GM12878 (cell line): ENCODE data around the gene SYNPO.

Experiments used
- CTCF ChIP-seq, 3 experiments: IDR thresholded peaks in 2 of 3; conservative IDR thresholded peaks in 1 of 3; 2 replicates each; pipeline ENCODE4 v1.5.1; 2011; ENCODE audit warnings: low read depth in 3 of 3, low read length in 3 of 3, mild to moderate bottlenecking in 3 of 3, control low read depth in 2 of 3, moderate library complexity in 2 of 3, inconsistent platforms in 1 of 3, mixed read lengths in 1 of 3; ENCODE audit not compliant: control insufficient read depth in 2 of 3, insufficient read depth in 1 of 3; ENCODE audit errors: extremely low read depth in 1 of 3
- EZH2 ChIP-seq: IDR thresholded peaks from 2 replicates; pipeline ENCODE4 v1.6.1; 2012; ENCODE audit warnings: low read depth, mild to moderate bottlenecking, control low read depth, inconsistent platforms, low read length, borderline replicate concordance; ENCODE audit not compliant: control insufficient read depth
- POLR2A ChIP-seq: IDR thresholded peaks from 2 replicates; pipeline ENCODE4 v1.6.1; 2011; ENCODE audit warnings: low read depth, mild to moderate bottlenecking, low read length
- POLR2AphosphoS5 ChIP-seq: IDR thresholded peaks from 2 replicates; pipeline ENCODE4 v1.6.1; 2011; ENCODE audit warnings: mild to moderate bottlenecking, low read length, inconsistent platforms
- ZNF274 ChIP-seq: IDR thresholded peaks from one replicate; pipeline ENCODE4 v1.8.0; 2011; ENCODE audit not compliant: insufficient read length, insufficient read depth
- TF ChIP-seq, protein P1 (sequence below): IDR thresholded peaks from 2 replicates; pipeline ENCODE4 v1.6.1; 2011; ENCODE audit warnings: borderline replicate concordance, low read depth, mild to moderate bottlenecking, moderate library complexity, mixed read lengths, low read length; ENCODE audit not compliant: insufficient read depth; ENCODE audit errors: extremely low read length
- TF ChIP-seq, protein P2 (sequence below): fragments of 450-650 bp; formaldehyde crosslinking; IDR thresholded peaks from 2 replicates; pipeline ENCODE4 v1.4.0; 2020; ENCODE audit warnings: mild to moderate bottlenecking, moderate library complexity

GRCh38 chr5:150612905-150613670 lies 27.4 kb upstream of the SYNPO start:
- TF ChIP-seq POLR2AphosphoS5 (no peak), ZNF274 (no peak), POLR2A (no peak), EZH2 (no peak), CTCF (IDR thresholded peaks at IDR 0.05 in 2 of 3, conservative IDR thresholded peaks at IDR 0.05 in 1 of 3; ENCODE audit: control insufficient read depth in 2 of 3, extremely low read depth in 1 of 3, insufficient read depth in 1 of 3, low read depth in 3 of 3, low read length in 3 of 3) (no peak)
- TF ChIP-seq, protein P1, sequence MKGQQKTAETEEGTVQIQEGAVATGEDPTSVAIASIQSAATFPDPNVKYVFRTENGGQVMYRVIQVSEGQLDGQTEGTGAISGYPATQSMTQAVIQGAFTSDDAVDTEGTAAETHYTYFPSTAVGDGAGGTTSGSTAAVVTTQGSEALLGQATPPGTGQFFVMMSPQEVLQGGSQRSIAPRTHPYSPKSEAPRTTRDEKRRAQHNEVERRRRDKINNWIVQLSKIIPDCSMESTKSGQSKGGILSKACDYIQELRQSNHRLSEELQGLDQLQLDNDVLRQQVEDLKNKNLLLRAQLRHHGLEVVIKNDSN, result no peak
- TF ChIP-seq, protein P2, sequence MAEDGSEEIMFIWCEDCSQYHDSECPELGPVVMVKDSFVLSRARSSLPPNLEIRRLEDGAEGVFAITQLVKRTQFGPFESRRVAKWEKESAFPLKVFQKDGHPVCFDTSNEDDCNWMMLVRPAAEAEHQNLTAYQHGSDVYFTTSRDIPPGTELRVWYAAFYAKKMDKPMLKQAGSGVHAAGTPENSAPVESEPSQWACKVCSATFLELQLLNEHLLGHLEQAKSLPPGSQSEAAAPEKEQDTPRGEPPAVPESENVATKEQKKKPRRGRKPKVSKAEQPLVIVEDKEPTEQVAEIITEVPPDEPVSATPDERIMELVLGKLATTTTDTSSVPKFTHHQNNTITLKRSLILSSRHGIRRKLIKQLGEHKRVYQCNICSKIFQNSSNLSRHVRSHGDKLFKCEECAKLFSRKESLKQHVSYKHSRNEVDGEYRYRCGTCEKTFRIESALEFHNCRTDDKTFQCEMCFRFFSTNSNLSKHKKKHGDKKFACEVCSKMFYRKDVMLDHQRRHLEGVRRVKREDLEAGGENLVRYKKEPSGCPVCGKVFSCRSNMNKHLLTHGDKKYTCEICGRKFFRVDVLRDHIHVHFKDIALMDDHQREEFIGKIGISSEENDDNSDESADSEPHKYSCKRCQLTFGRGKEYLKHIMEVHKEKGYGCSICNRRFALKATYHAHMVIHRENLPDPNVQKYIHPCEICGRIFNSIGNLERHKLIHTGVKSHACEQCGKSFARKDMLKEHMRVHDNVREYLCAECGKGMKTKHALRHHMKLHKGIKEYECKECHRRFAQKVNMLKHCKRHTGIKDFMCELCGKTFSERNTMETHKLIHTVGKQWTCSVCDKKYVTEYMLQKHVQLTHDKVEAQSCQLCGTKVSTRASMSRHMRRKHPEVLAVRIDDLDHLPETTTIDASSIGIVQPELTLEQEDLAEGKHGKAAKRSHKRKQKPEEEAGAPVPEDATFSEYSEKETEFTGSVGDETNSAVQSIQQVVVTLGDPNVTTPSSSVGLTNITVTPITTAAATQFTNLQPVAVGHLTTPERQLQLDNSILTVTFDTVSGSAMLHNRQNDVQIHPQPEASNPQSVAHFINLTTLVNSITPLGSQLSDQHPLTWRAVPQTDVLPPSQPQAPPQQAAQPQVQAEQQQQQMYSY (CRISPR knock-in tag), result no peak
